GM13977 (cell line): ENCODE data around the gene EPS8L1.
"Not testable (repeated sequence)": the region's sequence is repeated elsewhere in the genome, so short reads cannot be mapped to it uniquely, and the experiment has no call there.

Experiments used
- DNase-seq: peaks from one replicate; pipeline ENCODE4 v3.0.0; 2012; ENCODE audit warnings: low spot score
- in situ Hi-C: fragments of 300-500 bp; cut with MboI; formaldehyde crosslinking; loops from one replicate; pipeline ENCODE4 v1.12.0; 2022; ENCODE audit warnings: low sequenced_read_pairs, low pct_unique_long_range_greater_than_20kb, mixed read lengths, inconsistent platforms; ENCODE audit not compliant: unreplicated experiment
- TF ChIP-seq, protein P1 (sequence below): IDR thresholded peaks from 2 replicates; pipeline ENCODE4 v1.5.1; 2012; ENCODE audit warnings: mild to moderate bottlenecking, control low read depth; ENCODE audit not compliant: insufficient read depth; ENCODE audit errors: extremely low read depth, missing control alignments

EPS8L1 gene

GRCh38 chr19:55053735-55054134 lies 21.9 kb upstream of the EPS8L1 start:
- TF ChIP-seq, protein P1, sequence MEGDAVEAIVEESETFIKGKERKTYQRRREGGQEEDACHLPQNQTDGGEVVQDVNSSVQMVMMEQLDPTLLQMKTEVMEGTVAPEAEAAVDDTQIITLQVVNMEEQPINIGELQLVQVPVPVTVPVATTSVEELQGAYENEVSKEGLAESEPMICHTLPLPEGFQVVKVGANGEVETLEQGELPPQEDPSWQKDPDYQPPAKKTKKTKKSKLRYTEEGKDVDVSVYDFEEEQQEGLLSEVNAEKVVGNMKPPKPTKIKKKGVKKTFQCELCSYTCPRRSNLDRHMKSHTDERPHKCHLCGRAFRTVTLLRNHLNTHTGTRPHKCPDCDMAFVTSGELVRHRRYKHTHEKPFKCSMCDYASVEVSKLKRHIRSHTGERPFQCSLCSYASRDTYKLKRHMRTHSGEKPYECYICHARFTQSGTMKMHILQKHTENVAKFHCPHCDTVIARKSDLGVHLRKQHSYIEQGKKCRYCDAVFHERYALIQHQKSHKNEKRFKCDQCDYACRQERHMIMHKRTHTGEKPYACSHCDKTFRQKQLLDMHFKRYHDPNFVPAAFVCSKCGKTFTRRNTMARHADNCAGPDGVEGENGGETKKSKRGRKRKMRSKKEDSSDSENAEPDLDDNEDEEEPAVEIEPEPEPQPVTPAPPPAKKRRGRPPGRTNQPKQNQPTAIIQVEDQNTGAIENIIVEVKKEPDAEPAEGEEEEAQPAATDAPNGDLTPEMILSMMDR: no peak
- no peak for DNase-seq
- in situ Hi-C loops: no loop called here

DNA sequence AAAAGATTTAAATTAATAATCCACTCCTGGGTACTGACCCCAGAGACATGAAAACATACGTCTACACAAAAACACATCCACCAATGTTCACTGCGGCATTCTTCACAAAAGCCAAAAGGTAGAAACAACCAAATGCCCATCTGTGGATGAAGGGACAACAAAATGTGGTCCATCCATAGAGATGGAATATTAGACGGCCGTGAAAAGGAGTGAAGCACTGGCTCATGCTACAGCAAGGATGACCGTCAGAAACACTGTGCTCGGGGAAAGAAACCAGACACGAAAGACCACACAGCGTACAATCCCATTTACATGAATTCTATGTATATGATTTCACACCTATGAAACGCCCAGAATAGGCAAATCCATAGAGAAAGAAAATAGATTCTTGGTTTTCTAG lies 18.8 kb upstream of the EPS8L1 start:
- in situ Hi-C loops: no loop called here

DNA sequence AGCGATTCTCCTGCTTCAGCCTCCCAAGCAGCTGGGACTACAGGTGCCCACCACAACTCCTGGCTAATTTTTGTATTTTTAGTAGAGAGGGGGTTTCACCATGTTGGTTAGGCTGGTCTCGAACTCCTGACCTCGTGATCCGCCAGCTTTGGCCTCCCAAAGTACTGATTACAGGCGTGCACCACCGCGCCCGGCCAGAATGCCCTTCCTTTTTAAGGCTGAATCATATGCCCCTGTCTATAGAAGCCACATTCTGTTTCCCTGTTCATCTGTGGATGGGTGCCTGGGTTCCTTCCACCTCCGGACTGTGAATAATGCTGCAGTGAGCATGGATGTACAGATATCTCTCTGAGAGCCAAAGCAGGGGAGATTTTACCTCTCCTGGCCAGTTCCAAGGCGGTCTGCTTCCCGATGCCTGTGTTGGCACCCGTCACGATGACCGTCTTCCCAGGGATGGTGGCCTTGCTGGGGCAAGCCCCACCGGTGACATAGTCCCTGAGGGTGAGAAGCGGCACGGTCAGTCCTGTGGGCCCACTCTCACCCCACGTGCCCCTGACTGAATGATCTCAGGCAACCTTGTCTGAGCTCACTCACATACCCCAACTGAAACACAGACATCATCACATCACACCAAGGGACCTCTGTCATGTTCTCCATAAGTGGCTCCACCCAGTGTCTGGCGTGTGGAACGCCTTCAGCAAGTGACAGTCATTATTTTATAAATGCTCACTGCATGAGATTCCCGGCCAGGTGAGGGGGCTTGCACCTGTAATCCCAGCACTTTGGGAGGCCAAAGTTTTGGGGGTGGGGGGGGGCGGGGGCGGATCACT lies 16.7 kb upstream of the EPS8L1 start:
- no peak for DNase-seq
- in situ Hi-C loops: no loop called here
- TF ChIP-seq, protein P1: peak; percentile 14

More for the DNA sequence above, 18.8 kb upstream of the EPS8L1 start:
- DNase-seq: no peak
- TF ChIP-seq, protein P1: no peak

DNA sequence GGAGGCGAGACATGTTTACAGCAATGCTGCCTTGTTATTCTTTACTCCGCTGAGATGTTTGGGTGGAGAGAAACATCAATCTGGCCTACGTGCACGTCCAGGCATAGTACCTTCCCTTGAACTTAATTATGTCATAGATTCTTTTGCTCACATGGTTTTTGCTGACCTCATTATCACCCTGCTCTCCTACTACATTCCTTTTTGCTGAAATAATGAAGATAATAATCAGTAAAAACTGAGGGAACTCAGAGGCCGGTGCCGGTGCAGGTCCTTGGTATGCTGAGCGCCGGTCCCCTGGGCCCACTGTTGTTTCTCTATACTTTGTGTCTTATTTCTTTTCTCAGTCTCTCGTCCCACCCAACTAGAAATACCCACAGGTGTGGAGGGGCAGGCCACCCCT lies 15.4 kb upstream of the EPS8L1 start:
- DNase-seq, in situ Hi-C loops: not testable (repeated sequence)

GRCh38 chr19:55062735-55063491 lies 12.8 kb upstream of the EPS8L1 start, which contains the start of gene RDH13:
Gene RDH13, minus strand, starts transcription at chr19:55063148. Its CDS starts 116 bp downstream, at chr19:55063032.
- in situ Hi-C loops: no loop called here
- TF ChIP-seq, protein P1: no peak
- DNase-seq: peak; percentile 99

DNA sequence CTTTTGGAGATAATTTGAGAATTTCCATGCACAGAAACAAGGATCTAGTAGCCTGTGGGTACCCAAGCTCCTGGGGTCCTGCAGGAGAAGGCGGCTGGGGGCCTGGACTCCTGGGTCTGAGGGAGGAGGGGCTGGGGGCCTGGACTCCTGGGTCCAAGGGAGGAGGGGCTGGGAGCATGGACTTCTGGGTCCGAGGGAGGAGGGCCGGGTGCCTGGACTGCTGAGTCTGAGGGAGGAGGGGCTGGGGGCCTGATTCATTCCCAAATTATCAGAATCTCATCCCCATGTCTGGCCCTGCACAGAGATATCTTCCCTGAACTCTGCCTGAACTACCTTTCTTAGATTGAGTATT lies 12.2 kb upstream of the EPS8L1 start:
- DNase-seq: no peak
- TF ChIP-seq, protein P1: no peak
- in situ Hi-C loops: no loop called here

GRCh38 chr19:55065516-55065915 lies 10.2 kb upstream of the EPS8L1 start:
- DNase-seq, in situ Hi-C loops: not testable (repeated sequence)
